ENCODE results near the gene MATN3.

DNA sequence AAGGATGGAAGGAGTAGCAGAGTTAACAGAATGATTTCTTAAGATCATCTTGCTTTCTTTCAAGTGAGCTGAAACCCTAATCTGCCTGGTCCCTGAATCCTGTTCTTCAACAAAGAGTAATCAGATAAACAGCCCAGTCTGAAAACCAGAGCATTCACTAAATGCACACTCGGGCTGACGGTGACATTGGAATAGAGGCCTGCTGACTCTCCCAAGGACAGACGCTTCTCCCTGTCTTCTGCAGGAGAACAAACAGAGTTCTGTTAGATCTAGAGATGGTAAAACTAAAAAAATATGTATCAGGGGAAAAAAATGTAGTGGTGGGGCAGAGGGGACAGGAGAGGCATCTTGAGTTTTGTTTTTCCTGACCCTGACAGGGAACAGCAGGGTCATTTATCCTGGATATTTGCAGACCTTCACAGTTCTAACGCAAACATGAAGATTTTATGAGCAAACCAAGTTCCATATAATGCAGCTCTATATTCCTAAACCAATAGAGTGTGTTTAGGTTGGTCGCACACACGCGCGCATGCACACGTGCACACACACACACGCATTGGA lies 7.3 kb downstream of the MATN3 start:
- TF ChIP-seq CTCF (IDR thresholded peaks at IDR 0.05) (no peak), POLR2A (IDR thresholded peaks at IDR 0.05) (no peak), POLR2AphosphoS5 (IDR thresholded peaks at IDR 0.05) (no peak)
